ENCODE results near the gene VPS13C.

VPS13C gene

DNA sequence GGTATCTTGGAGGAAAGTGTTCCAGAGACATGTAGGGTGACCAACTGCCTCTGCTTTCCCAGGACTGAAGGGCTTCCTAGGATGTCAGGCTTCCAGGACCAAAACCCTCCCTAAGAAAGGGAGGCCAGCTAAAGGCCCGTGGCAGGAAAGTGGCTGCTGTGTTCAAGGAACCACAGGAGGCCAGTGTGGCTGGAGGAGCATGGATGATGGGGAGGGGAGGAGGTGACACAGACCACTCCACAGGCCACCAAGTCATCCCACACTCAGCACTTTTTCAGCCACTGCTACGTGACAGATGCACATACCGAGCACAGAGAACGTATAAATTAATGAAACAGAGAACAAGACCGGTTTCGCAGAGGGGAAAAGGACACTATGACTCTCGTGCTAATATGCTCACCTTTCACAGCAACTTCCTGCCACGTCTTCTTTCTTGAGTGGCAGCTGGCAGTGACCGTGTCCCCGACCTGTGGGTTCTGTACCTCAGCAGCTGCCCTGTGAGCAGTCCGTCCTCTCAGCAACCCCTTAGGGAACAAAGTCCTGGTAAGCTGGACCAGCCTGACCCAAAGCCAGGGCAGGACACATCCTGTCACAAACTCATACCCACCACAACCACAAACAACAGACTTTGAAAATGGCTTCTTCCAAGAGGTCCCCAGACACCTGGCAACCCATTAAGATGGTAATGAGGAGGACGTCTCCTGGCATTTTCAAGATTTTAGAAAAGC, 244.7 kb downstream of the VPS13C start:
- no peak for DNase-seq

GRCh38 chr15:61812476-61812875, 247.8 kb downstream of the VPS13C start:
- DNase-seq: no peak

- no peak for DNase-seq
Observed at GRCh38 chr15:61811952-61812351, 248.3 kb downstream of the VPS13C start.

DNA sequence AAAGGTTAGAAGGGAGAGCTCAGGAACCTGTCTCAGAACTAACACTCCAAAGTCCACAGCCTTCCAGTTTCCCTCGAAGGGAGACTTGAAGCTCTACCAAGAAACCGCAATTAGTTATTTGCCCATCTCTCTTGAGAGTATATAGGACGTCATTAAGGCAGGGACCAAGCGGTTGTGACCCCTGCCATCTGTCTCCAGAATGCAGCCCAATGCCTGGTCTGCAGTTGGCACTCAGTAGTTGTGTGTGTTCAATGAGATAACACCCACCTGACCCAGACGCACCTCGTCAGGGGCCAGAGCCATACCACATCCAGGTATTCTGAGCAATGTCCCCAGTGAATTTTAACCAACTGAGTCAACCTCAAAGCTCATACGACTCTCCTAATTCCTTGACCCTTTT, 251.0 kb downstream of the VPS13C start:
- no peak for DNase-seq

DNA sequence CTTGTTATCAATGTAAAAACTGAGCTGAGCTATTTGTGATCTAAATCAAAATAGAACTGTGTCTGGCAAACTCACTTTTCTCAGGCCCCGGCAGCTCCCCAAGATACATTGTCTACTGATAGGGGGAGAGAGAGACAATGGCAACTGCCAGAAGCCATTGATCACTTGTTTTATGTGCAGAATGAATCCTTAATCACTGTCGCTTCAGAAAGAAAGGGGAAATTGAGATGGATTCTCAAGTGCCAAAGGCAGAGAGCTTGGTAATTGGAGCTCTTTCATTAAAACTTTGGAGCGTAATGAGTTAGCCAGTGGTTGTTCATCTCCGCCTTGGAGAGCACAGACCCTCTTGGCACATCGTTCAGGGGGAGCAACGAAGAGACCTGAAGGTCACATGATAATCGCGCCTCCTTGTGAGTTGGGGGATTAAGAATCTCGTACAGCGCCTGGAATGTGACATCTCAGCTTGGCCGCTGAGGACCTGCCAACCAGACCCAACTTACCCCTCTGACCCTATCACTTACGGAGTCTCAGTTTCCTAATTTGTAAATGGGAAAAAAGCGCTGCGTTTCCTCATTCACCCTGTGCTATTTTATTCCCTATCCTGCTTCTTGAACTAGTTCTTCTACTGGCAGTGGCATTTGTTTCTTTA, 252.8 kb downstream of the VPS13C start:
- no peak for DNase-seq

Measured in stimulated activated CD4-positive, alpha-beta T cell treated with anti-CD3 and anti-CD28 coated beads, Interleukin-2, amount 100 ng/mL, for 24 hours (primary cell).